NCI-H187 (cell line): ENCODE results near the gene COPB1.
A peak's percentile ranks its signal among the peaks of the same experiment; 100 is the strongest.

Experiments
- DNase-seq, 2 experiments: peaks; one replicate each; lab custom pipeline; 2025; lab: John Stamatoyannopoulos, UW

The COPB1 gene

GRCh38 chr11:14435717-14436512 is 63.7 kb downstream of the COPB1 start:
- no peak for DNase-seq

GRCh38 chr11:14425621-14426020 is 74.0 kb downstream of the COPB1 start:
- DNase-seq, result no peak

GRCh38 chr11:14424096-14424495 is 75.5 kb downstream of the COPB1 start:
- no peak for DNase-seq

- no peak for DNase-seq
Measured at GRCh38 chr11:14423633-14424032, 76.0 kb downstream of the COPB1 start.

GRCh38 chr11:14422814-14423182 is 76.8 kb downstream of the COPB1 start:
- no peak for DNase-seq

GRCh38 chr11:14422052-14422813 is 77.4 kb downstream of the COPB1 start:
- peak in 1 of 2 experiments; percentile 35 for DNase-seq

GRCh38 chr11:14420223-14420622 is 79.4 kb downstream of the COPB1 start:
- DNase-seq, result no peak

- no peak for DNase-seq
Measured at GRCh38 chr11:14418801-14419417, 80.7 kb downstream of the COPB1 start.

- no peak for DNase-seq
Measured at GRCh38 chr11:14417617-14418374, 81.8 kb downstream of the COPB1 start.

GRCh38 chr11:14417186-14417585 is 82.4 kb downstream of the COPB1 start:
- DNase-seq, result no peak

- no peak for DNase-seq
Measured at GRCh38 chr11:14414470-14415461, 84.8 kb downstream of the COPB1 start.

GRCh38 chr11:14413307-14414069 is 86.1 kb downstream of the COPB1 start:
- DNase-seq, result no peak

- DNase-seq, result no peak
Measured at GRCh38 chr11:14411818-14412217, 87.8 kb downstream of the COPB1 start.

- DNase-seq, result no peak
Measured at GRCh38 chr11:14409891-14410290, 89.7 kb downstream of the COPB1 start.

GRCh38 chr11:14408612-14409011 is 91.0 kb downstream of the COPB1 start:
- DNase-seq, result no peak
